ENCODE results near the gene MYLK.
A peak's percentile ranks its signal among the peaks of the same experiment; 100 is the strongest.
"Not testable (repeated sequence)": the region's sequence is repeated elsewhere in the genome, so short reads cannot be mapped to it uniquely, and the experiment has no call there.

MYLK gene

GRCh38 chr3:123611674-123612073 is 272.5 kb downstream of the MYLK start:
- DNase-seq: not testable (repeated sequence)

- no peak for DNase-seq
Observed at GRCh38 chr3:123611082-123611481, 273.1 kb downstream of the MYLK start.

- DNase-seq: no peak
Observed at GRCh38 chr3:123610331-123610730, 273.8 kb downstream of the MYLK start.

GRCh38 chr3:123609063-123609462 is 275.1 kb downstream of the MYLK start:
- no peak for DNase-seq

GRCh38 chr3:123608263-123608937 is 275.7 kb downstream of the MYLK start:
- DNase-seq: no peak

GRCh38 chr3:123606527-123606926 is 277.6 kb downstream of the MYLK start:
- no peak for DNase-seq

- DNase-seq: no peak
Observed at GRCh38 chr3:123605789-123606234, 278.3 kb downstream of the MYLK start.

- not testable (repeated sequence) for DNase-seq
Observed at GRCh38 chr3:123603153-123603552, 281.0 kb downstream of the MYLK start.

GRCh38 chr3:123602325-123602724 is 281.8 kb downstream of the MYLK start:
- no peak for DNase-seq

GRCh38 chr3:123600863-123601262 is 283.3 kb downstream of the MYLK start:
- not testable (repeated sequence) for DNase-seq

- no peak for DNase-seq
Observed at GRCh38 chr3:123597561-123597960, 286.6 kb downstream of the MYLK start.

GRCh38 chr3:123595396-123596180 is 288.5 kb downstream of the MYLK start:
- no peak for DNase-seq

- no peak for DNase-seq
Observed at GRCh38 chr3:123593381-123593780, 290.8 kb downstream of the MYLK start.

- no peak for DNase-seq
Observed at GRCh38 chr3:123590685-123591450, 293.3 kb downstream of the MYLK start.

GRCh38 chr3:123587401-123587800 is 296.7 kb downstream of the MYLK start:
- no peak for DNase-seq

GRCh38 chr3:123586968-123587367 is 297.2 kb downstream of the MYLK start:
- DNase-seq: no peak

- peak; percentile 19 for DNase-seq
Observed at GRCh38 chr3:123586131-123586530, 298.0 kb downstream of the MYLK start.

GRCh38 chr3:123584988-123585937 is 298.9 kb downstream of the MYLK start, which contains the start of gene HACD2:
Gene HACD2 (minus strand): TSS chr3:123585053. CDS start chr3:123585027, 26 bp downstream.
- DNase-seq: peak; percentile 94

- no peak for DNase-seq
Observed at GRCh38 chr3:123584284-123584987, 299.7 kb downstream of the MYLK start.

GRCh38 chr3:123583561-123583960 is 300.6 kb downstream of the MYLK start:
- no peak for DNase-seq

GRCh38 chr3:123582315-123582714 is 301.8 kb downstream of the MYLK start:
- no peak for DNase-seq

GRCh38 chr3:123576122-123576521 is 308.0 kb downstream of the MYLK start:
- no peak for DNase-seq

Measured in NCI-H1417 treated with DMSO at 0.1 percent for 48 hours (cell line).